Stimulated activated naive CD8-positive, alpha-beta T cell treated with anti-CD3 and anti-CD28 coated beads, Interleukin-15, Interleukin-2, amounts not matched to agents 100 ng/mL and 50 ng/mL, for 24 hours (primary cell): ENCODE results near the gene DNHD1.

Experiments used
- H3K27ac Mint-ChIP-seq: one replicate; pipeline ENCODE4 v1.8.0; 2021; ENCODE audit warnings: mild to moderate bottlenecking, mixed read lengths
- H3K27me3 Mint-ChIP-seq: one replicate; pipeline ENCODE4 v1.8.0; 2021; ENCODE audit warnings: mixed read lengths
- H3K36me3 Mint-ChIP-seq: one replicate; pipeline ENCODE4 v1.8.0; 2021; ENCODE audit warnings: low read depth, mixed read lengths
- H3K4me1 Mint-ChIP-seq: one replicate; pipeline ENCODE4 v1.8.0; 2021; ENCODE audit warnings: low read depth, mixed read lengths
- H3K4me3 Mint-ChIP-seq: one replicate; pipeline ENCODE4 v1.8.0; 2021; ENCODE audit warnings: mild to moderate bottlenecking, mixed read lengths
- H3K9me3 Mint-ChIP-seq: one replicate; pipeline ENCODE4 v1.8.0; 2021; ENCODE audit warnings: mixed read lengths

The DNHD1 gene

DNA sequence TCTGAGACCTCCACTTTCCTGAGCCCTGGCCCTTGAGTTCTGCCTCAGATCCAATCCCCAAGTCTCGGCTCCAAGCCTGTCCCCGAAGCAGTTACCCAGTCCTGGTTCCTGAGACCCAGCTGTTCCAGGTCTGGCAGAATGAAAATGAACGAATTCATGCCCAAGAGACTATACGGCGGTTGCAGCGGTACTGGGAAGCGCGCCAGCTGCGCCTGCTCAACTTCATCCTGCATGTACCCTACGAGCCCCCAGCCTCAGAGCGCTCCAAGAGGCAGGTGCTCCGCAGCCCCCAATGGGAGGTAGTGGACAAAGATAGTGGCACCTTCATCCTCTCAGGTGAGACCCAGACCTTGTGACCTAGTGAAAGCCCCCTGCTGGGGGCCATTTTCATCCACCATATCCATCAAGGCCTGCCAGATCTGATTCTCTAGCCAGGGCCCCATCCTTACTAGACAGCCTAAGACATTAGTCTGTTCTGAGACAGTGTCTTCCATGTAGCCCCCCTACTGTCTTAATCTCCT, 42.7 kb downstream of the DNHD1 start:
- peaks cover 11% of the 10 kb centered on the region for H3K36me3 Mint-ChIP-seq
- H3K4me1 Mint-ChIP-seq: no peaks in the 10 kb centered on the region
- no peak overlapping the region for H3K27ac Mint-ChIP-seq

DNA sequence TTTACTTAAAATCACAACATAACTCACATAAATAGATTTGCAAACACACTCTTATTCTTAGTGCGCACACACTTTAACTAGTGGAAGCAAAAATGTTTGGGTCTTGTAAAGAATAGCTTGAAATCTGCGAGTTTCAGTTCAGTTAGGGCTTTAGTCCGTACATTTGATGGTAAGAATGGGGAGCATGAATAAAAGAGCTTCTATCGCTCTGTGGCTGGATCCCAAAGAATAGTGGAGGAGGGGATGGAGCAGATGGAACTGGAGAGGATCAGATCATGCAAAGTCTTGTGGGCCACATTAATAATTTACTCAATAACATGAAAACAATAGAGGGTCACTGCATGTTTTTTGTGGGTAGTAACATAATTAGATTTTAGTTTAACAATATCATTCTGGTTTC, 44.3 kb downstream of the DNHD1 start:
- Mint-ChIP-seq H3K4me1 (no peaks in the 10 kb centered on the region), H3K27ac (no peak overlapping the region), H3K9me3 (no peaks in the 10 kb centered on the region), H3K27me3 (no peaks in the 10 kb centered on the region), H3K36me3 (peaks cover 8% of the 10 kb centered on the region), H3K4me3 (no peak overlapping the region)

More for the DNA sequence above, 42.7 kb downstream of the DNHD1 start:
- H3K9me3 Mint-ChIP-seq: no peaks in the 10 kb centered on the region
- no peaks in the 10 kb centered on the region for H3K27me3 Mint-ChIP-seq
- no peak overlapping the region for H3K4me3 Mint-ChIP-seq

DNA sequence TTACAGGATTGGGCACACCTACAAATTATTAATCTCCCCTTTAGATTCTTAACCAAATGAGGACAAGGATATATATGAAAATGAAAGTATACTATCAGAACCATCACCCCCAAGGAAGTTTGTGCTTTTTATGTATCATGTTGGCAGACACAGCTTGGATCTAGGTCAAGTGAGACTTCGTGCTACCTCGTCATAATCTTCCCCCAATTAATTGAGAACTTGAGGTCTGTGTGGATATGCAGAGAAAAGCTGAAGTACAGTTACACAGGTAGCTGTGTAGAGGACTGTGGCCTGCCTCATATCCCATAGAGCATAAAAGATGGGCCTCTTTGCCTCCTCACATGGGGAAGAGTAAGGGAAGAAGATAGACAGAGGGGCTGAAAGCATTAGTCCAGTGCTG, 45.6 kb downstream of the DNHD1 start:
- no peak overlapping the region for H3K27ac Mint-ChIP-seq
- peaks cover 8% of the 10 kb centered on the region for H3K36me3 Mint-ChIP-seq
- H3K27me3 Mint-ChIP-seq: no peaks in the 10 kb centered on the region
- H3K9me3 Mint-ChIP-seq: no peaks in the 10 kb centered on the region
- no peaks in the 10 kb centered on the region for H3K4me1 Mint-ChIP-seq
- no peak overlapping the region for H3K4me3 Mint-ChIP-seq

DNA sequence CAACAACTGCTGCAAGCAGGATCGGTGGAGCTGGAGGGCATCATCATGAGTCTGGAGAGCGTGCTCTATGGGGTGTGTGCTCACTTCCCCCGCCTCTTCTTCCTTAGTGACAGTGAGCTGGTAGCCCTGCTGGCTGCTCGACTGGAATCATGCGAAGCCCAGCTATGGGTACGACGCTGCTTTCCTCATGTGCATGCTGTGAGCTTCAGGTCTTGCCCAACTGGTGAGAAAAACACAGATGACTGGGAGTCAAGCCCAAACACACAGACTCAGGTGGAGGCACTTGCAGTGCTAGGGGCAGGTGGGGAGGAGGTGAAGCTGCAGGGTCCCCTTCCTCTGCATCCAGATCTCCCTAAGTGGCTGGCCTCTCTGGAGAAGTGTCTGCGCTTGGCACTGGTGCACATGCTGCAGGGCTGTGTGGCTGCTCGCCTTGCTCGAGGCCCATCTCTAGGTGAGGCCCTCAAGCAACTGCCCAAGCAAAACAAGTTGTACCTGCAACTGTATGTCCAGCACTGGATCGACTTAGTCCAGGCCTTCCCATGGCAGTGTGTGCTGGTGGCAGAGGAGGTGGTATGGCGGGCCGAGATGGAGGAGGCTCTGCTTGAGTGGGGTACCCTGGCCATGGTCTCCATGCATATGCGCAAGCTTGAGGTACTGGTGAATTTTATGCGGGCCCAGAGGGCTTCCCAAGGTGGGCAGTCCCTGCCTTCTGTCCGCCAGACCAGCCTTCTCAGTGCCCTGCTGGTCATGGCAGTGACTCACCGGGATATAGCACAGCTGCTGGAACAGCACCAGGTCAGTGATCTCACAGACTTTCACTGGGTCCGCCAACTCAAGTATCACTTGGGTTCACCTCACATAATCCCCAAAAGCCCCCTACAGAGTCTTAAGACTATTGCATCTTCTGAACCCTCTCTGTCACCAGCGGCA, 48.1 kb downstream of the DNHD1 start:
- Mint-ChIP-seq H3K4me1 (no peaks in the 10 kb centered on the region), H3K27ac (no peak overlapping the region), H3K27me3 (no peaks in the 10 kb centered on the region), H3K4me3 (no peak overlapping the region), H3K9me3 (no peaks in the 10 kb centered on the region), H3K36me3 (peaks cover 13% of the 10 kb centered on the region)

DNA sequence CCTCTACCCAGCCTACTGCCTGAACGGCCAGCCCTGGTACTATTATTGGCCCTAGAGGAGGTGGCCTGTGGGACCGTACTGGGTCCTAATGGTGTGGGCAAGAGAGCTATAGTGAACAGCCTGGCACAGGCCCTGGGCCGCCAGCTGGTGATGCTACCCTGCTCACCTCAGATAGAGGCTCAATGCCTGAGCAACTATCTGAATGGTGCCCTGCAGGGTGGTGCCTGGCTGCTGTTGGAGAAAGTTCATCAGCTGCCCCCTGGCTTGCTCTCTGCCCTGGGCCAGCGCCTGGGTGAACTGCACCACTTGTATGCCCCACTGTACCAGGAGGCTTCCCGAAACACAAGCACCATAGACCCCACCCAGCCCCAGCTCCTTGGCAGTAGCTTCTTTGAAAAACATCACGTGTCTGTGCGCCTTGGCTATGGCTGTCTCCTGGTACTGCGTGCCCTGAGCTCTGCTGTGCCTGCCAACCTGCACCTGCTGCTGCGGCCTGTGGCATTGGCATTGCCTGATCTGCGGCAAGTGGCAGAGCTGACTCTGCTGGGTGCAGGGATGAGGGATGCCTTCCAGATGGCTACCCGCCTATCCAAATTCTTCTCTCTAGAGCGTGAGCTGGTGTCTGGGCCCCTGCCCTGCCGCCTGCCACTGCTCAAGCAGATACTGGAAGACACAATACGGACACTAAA, 49.0 kb downstream of the DNHD1 start:
- H3K36me3 Mint-ChIP-seq: peaks cover 13% of the 10 kb centered on the region
- no peak overlapping the region for H3K27ac Mint-ChIP-seq
- no peaks in the 10 kb centered on the region for H3K27me3 Mint-ChIP-seq
- H3K4me3 Mint-ChIP-seq: no peak overlapping the region
- H3K4me1 Mint-ChIP-seq: no peaks in the 10 kb centered on the region
- no peaks in the 10 kb centered on the region for H3K9me3 Mint-ChIP-seq

DNA sequence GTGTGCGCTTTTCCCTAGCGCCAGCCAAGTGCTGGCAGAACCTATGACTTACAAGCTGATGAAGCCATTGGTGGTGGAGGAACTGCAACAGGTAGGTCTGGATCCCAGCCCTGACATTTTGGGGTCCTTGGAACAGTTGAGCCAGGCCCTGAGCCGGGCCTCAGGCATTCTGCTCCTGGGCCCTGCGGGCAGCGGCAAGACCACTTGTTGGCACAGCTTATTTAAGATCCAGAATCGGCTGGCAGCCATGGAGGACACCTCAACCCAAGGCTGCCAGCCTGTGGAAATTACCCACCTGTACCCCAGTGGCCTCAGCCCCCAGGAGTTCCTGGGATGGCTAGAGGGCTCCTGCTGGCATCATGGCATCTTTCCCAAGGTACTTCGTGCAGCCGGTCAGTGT, 49.7 kb downstream of the DNHD1 start:
- H3K27me3 Mint-ChIP-seq: no peaks in the 10 kb centered on the region

DNA sequence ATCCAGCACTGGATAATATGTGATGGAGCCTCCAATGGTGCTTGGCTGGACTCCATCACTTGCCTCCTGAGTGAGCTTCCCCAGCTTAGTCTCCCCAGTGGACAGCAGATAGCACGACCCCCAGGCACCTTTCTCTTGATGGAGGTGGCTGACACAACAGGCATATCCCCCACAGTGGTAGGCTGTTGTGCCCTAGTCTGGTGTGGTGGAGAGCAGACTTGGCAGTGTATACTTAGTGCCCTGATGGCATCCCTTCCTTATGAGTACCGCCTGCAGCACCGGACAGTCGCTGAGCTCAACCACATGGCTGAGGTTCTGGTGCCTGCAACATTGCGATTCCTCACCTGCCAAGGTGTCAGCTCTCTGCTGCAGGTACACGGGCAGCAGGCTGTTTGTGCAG, 50.1 kb downstream of the DNHD1 start:
- no peaks in the 10 kb centered on the region for H3K9me3 Mint-ChIP-seq
- H3K27ac Mint-ChIP-seq: no peak overlapping the region
- no peaks in the 10 kb centered on the region for H3K27me3 Mint-ChIP-seq
- peaks cover 9% of the 10 kb centered on the region for H3K36me3 Mint-ChIP-seq
- no peaks in the 10 kb centered on the region for H3K4me1 Mint-ChIP-seq
- H3K4me3 Mint-ChIP-seq: no peak overlapping the region

More for the DNA sequence above, 49.7 kb downstream of the DNHD1 start:
- Mint-ChIP-seq H3K4me1 (no peaks in the 10 kb centered on the region), H3K9me3 (no peaks in the 10 kb centered on the region), H3K36me3 (peaks cover 9% of the 10 kb centered on the region), H3K4me3 (no peak overlapping the region), H3K27ac (no peak overlapping the region)

DNA sequence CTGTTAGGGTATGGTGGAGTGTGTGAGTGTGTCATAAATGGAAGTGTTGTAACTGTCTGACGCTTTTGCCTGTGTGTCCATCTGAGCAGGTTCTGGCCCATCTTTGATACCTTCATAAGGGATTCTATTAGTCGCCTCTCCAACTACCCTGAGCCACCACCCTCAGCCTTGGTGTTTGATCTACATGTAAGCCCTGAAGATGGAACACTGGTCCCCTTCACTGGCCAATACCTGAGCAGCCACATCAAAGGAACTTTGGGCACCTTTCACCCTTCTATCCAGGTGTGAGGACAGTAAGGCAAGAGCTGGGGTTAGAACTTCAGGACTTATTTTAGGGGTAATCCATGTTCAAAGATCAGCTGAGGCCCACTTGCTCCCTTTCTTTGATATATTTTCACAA, 51.0 kb downstream of the DNHD1 start:
- no peaks in the 10 kb centered on the region for H3K4me1 Mint-ChIP-seq
- no peaks in the 10 kb centered on the region for H3K27me3 Mint-ChIP-seq
- H3K9me3 Mint-ChIP-seq: no peaks in the 10 kb centered on the region
- no peak overlapping the region for H3K4me3 Mint-ChIP-seq
- peaks cover 9% of the 10 kb centered on the region for H3K36me3 Mint-ChIP-seq
- no peak overlapping the region for H3K27ac Mint-ChIP-seq

DNA sequence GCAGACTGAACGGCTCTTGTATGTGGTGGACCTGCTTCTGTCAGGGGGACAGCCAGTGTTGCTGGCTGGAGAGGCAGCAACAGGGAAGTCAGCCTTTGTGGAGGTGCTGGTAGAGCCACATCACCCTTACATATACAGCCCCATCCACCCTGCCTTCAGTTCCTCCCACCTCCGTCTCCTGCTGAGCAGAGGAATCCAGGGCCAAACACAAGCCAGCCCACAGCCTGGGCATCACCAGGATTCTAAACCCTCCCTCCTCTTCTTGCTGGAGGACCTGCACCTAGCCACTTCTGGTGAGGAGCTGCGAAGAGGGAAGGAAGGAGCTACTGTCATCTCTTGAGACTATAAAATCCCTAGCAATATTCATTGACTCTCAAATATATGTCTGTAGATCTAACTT, 51.6 kb downstream of the DNHD1 start:
- H3K27ac Mint-ChIP-seq: no peak overlapping the region
- no peaks in the 10 kb centered on the region for H3K4me1 Mint-ChIP-seq
- H3K4me3 Mint-ChIP-seq: no peak overlapping the region
- H3K36me3 Mint-ChIP-seq: peaks cover 9% of the 10 kb centered on the region
- H3K27me3 Mint-ChIP-seq: no peaks in the 10 kb centered on the region
- no peaks in the 10 kb centered on the region for H3K9me3 Mint-ChIP-seq

DNA sequence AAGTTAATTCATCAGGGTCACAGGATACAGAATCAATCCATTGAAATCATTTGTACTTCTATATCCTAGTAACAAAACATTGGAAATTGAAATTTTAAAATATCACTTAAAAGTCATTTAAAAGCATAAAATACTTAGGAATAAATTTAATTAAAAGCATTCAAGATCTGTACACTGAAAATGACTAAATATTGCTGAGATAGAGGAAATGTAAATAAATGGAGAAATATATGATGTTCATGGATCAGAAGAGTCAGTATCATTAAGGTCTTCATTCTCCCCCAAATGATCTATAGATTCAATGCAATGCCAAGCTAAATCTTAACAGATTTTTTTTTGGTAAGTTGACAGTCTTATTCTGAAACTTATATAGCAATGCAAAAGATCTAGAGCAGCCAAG, 56.6 kb downstream of the DNHD1 start:
- no peaks in the 10 kb centered on the region for H3K9me3 Mint-ChIP-seq
- no peak overlapping the region for H3K4me3 Mint-ChIP-seq
- no peak overlapping the region for H3K27ac Mint-ChIP-seq
- no peaks in the 10 kb centered on the region for H3K27me3 Mint-ChIP-seq
- no peaks in the 10 kb centered on the region for H3K4me1 Mint-ChIP-seq
- no peaks in the 10 kb centered on the region for H3K36me3 Mint-ChIP-seq

DNA sequence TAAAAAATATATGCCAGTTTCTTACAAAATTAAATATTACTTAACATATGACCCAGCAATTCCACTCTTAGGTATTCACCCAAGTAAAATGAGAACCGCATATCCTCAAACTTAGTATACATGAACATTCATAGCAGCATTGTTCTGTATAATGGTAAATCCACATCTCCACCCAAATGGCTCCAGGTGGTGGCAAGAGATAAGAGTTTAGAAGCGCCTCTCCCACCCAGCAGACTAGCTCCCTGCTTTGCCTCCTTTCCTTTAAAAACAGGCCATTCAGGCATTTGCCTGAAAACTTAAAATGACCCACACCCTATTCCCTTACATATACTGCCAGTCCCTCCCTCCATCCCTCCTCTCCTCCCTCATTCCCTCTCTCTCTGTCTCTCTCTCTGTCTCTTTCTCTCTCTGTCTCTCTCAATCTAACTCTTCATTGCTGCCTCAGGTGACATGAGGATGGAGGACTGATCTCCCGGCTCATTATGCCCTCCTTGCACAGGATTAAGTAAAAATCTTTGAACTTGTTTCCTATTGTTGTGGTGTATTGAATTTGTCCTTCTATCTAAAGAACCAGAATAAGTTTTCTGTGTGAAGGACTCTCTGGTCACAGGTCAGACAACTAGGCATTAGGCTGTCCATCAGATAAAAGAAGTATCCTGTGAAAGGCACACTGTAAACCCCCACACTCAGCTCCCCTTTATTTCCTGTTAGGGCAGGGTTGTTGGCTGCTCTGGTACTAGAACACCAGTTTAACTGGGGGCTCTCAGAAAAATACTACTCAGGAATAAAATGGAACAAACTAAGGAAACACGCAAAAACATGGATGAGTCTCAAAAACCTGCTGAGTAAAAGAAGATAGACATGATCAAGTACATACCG, 58.0 kb downstream of the DNHD1 start:
- Mint-ChIP-seq H3K36me3 (no peaks in the 10 kb centered on the region), H3K27ac (no peak overlapping the region), H3K4me1 (no peaks in the 10 kb centered on the region), H3K9me3 (no peaks in the 10 kb centered on the region), H3K4me3 (no peak overlapping the region), H3K27me3 (no peaks in the 10 kb centered on the region)

DNA sequence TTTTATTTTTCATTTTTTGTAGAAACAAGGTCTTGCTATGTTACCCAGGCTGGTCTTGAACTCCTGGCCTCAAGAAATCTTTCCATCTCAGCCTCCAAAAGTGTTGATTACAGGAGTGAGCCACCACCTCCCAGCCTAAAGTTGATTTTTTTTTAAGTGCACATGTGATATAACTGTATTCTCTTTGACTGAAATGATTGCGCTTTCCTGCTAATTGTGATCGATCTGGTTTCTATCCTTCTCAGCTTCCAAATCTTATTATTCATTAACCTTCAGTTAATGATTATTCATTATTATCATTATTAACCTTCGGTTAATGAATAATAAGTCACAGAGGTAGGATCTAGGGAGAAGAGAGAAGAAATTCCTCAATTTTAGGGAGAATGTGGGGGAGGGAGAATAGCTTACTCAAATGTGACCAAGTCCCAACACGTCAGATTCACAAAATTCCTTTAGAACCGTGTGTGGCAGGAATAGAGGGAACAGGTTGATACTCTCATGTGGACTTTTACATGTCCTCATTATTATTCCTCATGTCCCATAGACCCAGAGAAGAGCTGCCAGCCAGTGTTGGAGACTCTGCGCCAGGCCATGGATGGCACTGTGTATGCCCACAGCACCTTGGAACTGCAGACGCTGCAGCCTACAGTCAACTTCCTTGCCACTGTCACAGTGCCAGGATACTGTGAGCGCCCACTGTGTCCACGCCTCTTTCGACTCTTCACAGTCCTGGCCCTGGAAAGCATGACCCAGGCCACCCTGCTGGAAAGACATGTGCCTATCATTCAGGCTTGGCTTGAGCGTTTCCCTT, 59.3 kb downstream of the DNHD1 start:
- Mint-ChIP-seq H3K27ac (no peak overlapping the region), H3K4me1 (no peaks in the 10 kb centered on the region), H3K36me3 (no peaks in the 10 kb centered on the region), H3K4me3 (no peak overlapping the region), H3K9me3 (no peaks in the 10 kb centered on the region), H3K27me3 (no peaks in the 10 kb centered on the region)

DNA sequence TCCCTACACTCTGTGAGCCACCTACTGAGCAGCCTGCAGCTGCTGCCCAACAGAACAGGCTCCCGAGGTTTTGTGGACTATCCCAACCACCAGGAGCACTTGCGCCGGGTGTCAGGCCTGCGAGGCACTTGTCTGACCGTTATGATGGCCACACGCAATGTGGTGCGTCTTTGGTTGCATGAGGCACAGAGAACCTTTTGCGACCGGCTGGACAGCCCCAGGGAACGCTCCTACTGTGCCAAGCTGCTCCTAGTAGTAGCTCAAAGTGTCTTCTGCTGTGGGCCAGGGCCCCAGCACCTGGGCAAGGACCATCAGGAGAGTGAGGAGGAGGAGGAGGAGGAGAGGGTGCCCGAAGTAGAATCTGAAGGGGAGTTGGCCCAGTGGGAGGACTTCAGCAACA, 60.0 kb downstream of the DNHD1 start:
- no peaks in the 10 kb centered on the region for H3K27me3 Mint-ChIP-seq
- H3K4me3 Mint-ChIP-seq: no peak overlapping the region
- H3K27ac Mint-ChIP-seq: no peak overlapping the region
- no peaks in the 10 kb centered on the region for H3K9me3 Mint-ChIP-seq
- H3K4me1 Mint-ChIP-seq: no peaks in the 10 kb centered on the region
- peaks cover 6% of the 10 kb centered on the region for H3K36me3 Mint-ChIP-seq
